Fibroblast of skin of scalp (primary cell): ENCODE data around the gene TMTC2.

Source experiments
- DNase-seq: peaks from one replicate; pipeline ENCODE4 v3.0.0-alpha.2; 2013

Gene TMTC2

DNA sequence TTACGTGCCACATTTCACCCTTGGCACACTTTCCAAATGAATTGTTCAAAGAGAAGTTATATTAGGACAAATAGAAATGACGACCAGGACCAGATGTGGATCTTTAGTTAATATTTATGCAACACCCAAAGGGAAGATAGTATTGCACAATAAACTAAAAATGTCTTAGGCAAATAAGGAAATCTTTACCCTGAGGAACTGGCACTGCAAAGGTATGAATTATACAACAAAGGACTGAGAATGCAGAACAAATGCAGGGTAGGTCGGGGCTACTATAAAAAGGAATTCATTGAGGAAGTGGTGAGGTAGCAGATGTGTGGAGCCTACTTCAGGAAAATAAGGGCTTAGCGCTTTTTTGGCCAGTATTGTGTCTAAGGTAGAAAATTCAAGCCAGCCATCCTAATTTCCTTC is 3.9 kb upstream of the TMTC2 start:
- no peak for DNase-seq

DNA sequence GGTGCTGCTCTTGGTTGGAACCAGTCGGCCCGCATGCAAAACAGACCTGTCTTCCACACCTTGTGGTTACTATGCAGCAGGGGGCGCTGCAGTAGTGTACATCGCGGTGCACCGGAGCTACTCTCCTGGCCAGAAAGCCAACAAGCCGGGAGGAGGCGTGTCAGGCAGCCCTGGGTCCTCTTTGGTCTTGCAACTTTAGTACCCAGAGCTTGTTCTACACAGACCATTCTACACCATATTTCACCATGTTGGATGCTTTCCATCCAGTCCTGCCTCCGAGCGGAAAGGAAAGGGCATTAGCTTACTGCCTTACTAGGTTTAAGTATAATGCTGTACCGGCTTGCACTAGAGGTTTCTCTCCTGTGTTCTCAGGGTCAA is 927 bp upstream of the TMTC2 start:
- peak; percentile 93 for DNase-seq

DNA sequence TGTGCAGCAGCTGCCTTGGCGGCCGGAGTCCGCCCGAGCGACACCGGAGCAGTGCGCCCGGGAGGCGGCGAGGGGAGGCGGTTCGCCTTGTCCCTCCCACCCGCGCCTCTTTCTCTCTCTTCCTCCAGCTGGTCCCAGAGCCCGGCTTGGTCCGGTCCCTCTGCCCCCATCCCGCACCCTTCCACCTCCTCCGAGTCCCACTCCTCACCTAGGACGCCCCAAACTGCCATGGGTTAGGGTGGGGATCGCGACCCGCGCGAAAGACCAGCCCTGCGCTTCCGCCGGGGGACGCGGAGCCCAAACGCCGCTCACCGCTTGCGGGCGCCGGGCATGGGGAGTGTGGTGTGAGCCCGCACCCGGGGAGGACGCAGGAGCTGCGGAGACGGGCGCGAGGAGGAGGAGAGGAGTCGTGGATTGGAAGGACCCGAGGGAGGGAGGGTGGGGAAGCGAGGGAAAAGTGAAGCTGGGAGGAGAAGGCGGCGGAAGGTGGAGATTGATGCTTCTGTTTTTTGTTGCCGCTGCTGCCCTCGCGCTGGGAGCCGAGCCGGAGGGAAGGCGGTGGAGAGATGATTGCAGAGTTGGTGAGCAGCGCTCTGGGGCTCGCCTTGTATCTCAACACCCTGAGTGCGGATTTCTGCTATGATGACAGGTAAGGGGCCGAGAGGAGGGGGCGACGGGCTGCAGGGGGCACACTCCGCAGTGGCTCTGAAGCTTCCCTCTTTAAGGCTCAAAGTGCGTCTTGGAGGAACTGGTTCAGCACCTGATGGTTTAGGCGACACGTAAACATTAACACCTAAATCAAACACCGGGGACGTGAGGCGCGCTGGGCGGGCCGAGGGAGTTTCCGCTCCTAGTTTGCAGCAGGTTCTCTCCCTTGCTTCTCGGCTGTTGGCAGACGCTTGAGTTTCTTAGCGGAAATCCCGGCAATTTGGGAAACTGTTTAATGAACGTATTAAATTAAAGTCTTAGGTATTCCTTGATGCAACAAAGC is 610 bp downstream of the TMTC2 start:
- DNase-seq: peak; percentile 21

DNA sequence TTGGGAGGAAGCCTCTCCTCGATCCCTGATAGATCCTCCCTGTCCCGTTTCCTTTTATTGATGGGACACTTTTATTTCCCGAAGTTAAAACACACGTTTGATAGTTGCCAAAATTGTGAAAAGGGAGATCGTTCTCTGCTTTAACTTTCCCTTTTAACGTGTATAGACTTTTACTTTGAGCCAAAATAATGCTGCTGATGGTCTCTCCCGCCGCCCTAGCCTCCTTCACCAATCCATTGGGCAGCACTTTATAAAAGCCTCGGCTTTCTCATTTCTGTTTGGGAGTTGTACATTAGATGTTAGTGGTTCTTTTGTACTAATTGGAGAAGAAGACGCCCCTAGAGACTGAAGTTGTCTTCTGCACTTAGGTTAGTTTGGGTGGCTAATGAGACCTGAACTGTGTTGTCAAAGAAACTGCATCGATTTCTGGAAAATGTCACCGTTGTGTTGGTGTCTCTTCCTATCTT is 1.4 kb downstream of the TMTC2 start:
- peak; percentile 15 for DNase-seq

DNA sequence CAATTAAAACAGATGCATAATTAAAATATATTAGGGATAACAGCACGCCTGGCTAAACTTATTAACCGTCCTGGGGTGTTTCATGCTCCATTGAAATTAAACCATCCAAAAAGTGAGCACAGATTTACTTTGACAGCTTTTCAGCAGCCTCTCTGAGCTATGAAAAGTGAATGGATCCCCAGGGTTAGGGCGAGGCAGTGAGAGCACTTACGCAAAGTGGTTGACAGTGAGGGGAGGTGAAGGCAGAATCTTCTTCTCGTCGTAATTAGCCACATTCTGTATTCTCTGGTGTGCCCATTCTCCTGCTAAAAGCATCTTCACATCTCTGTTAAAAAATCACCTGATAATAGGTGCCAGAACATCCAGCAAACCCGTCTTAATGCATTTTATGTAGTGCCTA is 1.9 kb downstream of the TMTC2 start:
- DNase-seq: no peak

DNA sequence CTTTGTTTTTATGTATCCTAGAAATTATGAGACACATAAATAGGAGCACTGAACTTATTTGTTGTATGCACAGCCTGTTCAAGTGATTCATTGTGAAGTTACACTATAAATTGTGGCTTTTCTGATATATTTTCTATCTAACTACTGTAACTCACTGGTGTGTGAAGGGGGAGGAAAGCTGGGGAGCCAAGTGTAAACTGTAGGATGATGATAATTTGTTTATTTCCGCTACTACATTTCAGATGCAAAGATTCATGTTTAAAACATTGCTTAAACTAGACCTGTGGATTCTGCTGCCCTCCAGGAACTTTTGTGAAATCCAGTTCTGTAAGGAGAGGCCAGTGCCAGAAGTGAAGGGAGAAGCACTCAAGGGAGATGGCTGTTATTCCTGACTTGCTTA is 3.3 kb downstream of the TMTC2 start:
- DNase-seq: no peak

DNA sequence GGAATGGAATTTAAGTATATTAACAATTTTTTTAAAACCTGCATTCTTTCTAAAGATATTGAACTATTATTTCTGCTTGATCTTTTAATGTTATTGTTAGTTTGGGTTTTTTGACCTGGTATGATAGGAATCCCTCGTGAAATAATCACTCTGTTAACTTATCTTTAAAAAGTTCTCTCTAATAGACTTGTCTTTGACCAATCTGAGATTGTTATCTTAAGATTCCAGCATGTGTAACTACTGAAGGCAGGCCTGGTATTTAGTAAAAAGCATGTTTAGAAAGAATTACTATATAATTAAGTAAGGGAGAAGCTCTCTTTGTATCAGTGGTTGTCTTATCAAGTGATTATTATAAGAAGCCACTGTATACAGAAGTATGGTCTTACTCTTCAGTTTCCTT is 4.8 kb downstream of the TMTC2 start:
- no peak for DNase-seq

DNA sequence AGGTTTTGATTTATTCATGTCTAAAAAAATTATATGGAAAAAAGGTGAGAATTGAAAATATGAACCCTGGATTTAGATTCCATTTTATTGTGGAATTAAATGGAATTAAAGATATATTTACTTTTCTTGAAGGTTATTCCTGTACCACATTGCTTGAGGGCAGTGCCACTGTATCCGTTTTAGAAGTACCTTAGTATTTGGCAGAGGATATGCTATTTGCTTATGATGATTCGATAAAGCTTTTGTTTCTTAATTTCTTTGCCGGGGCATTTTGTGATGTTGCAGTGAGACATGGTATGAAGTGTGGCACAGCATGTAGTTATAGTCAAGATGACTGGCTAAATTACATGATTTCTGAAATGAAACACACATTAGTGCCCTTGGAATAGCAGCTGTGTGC is 7.6 kb downstream of the TMTC2 start:
- no peak for DNase-seq

DNA sequence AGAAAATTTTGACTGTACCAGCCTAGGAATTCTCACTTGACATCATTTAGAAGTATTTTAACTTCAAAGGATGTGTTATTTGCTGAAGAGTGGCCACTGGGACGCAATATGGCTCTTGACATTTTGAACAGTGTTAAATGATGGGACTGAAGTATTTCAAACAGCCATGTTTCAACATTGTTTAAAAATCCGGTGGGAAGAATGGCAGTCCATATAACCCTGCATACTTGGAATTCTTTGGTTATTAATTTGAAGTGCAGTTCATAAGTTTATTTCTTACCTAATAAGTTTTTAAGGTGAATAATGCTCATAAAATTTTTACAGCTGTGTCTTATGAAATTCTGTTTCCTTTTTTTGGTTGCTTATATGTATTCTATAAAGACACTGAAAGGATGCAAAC is 8.3 kb downstream of the TMTC2 start:
- DNase-seq: peak; percentile 49

DNA sequence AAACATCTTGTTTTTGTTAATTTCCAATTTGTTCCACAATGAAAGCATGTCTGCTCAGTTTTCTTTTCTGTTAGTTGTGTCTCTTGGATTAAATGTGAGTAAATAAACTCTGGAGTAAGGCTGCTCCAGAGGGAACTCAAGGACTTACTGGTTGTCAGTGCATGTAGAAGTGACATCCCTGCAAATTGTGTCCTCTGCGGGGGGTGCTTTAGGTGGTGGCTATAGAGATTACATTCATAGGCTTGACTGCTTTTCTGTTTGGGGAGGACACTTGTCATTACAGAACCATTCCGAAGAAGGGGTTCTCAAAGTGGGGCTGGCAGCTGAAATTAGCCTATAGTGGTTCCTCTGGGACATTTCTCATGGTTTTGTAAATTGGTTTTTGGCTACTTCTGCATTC is 8.8 kb downstream of the TMTC2 start:
- DNase-seq: no peak

DNA sequence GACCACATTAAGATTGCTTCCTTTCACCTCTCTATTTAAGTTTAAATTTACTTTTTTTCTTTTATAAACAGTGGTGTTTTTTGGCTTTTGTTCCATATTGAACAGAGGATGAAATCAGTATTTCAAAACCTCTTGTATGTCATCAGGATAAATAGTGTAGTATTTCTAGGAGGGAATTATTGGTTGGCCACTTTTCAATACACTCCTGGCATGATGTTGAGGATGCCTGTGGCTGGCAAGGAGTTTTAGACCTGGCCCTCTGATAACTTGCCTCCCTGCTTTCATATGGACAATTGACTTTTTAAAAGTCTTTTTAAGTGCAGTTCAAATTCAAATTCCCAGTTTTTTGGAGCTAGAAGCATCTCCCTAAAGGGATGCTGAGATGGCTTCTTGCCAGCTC is 9.8 kb downstream of the TMTC2 start:
- no peak for DNase-seq

DNA sequence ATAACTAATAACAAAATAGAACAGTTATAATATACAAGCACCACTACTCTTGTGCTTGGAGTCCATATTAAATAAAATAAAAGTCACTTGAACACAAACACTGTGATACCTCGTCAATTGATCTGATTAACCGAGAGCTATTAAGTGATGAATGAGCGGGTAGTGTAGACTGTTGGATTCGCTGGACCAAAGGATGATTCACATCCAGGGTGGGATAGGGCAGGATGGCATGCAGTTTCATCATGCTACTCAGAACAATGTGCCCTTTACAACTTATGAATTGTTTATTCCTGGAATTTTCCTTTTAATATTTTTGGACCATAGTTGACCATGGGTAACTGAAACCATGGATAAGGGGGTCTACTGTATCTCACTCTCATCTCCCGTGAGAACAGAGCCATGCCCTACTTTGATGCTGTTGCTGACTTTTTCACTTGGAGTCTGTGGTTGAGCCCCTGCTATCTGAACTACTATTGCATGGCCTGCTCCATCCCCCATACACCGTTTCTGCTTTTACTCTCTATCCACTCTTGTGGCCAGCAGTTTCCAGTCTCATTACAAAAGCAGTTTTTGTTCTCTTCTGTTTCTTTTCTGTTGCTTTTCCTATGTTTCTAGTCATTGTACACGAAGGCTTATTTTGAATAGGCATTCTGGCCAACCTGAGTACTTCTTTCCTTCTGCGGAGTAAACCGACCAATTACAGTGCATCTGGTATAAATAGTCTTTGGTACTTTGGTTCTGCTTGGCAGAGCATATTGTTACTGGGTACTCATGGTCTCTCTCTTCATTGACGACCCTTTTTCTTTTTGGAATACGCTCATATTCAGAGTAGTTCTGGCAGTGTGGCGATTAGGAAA is 12.2 kb downstream of the TMTC2 start:
- peak; percentile 17 for DNase-seq

DNA sequence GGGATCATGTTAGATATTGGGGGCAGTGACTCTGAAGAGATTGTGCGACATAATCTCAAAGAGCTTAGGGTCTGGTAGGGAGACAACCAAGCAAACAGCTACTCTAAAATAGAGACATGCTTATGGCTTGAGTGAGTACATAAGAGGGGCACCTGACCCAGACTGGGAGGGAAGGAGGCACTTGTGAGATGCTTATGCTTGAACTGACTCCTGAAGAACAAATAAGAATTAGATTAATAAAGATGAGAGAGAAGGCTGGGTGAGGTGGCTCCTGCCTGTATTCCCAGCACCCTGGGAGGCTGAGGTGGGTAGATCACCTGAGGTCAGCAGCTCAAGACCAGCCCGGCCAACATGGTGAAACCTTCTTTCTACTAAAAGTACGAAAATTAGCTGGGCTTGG is 19.1 kb downstream of the TMTC2 start:
- DNase-seq: no peak

DNA sequence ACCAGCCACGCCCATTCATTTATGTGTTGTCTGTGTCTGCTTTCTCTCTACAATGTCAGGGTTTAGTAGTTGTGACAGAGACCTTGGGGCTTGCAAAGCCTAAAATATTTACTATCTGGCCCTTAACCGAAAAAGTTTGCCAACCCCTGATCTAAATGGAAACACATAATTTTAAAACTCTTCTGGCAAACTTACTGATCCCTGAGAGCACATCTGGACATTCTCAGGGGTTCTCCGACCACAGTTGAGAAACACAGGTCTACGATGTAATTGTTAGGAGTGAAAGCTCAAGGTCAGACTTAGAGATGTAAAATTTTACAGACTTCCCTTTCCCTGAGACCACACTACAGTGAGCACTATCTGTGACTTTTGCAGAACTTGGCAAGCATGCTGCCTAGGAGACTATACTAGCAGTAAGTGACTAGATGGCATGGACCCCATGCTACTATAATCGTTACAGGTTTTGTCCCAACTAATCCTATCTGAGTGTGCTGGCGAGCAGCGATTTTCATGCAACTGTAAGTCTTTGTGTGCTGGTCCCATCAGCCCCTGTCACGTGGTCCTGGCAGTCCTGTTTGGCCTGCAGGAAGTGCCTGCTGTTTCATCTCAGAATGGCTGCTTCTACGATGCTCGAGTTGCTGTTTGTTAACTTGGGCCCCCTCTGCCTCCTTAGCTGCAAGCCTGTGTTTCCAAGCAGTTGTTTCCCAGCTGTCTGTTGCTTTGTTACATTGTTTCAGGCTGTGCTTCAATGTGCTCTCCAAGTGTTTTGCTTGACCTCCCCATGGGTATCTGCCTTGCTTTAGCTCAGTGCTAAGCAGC is 21.6 kb downstream of the TMTC2 start:
- peak; percentile 4 for DNase-seq

DNA sequence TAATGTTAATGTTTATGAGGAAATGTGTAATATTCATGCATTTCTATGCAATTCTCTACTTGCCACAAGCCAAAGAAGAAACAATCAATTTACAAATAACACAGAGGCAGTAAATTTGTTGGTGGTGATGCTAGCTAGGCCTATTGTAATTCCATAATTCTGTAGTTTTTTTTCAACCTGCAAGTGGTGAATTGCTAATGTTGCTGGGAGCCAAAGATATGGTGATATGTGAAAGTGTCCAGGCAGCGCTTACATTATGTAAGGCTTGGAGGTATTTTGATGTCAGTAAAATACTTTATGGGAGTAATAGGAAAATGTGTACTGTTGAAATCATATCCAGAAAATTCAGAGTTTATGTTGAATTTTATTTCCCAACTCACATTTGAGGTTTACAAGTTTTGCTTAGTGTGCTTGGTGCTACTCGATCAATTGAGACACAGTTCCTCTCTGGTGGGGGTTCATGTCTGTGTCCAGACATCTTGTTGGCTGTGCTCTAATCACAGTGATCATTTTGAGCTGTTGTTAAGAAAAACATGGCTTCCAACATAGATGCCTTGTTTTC is 23.2 kb downstream of the TMTC2 start:
- DNase-seq: no peak

DNA sequence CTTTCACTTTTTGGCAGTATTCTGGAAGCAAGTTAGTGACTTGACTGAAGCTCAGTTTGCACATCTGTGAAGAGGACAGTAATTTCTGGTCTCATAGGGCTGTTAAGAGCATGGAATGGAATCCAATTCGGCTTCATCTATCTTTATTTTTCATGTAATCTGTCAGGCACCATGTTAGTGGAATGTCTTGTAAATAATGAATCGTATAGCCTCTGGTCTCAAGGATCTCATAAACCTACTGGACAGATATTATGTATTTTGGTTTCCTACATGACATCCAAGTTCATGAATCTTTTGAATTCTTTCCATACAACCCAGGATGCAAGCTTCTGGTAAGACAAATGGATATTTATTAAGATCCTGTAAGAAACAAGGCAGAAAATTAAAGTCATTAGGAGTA is 24.0 kb downstream of the TMTC2 start:
- DNase-seq: no peak

DNA sequence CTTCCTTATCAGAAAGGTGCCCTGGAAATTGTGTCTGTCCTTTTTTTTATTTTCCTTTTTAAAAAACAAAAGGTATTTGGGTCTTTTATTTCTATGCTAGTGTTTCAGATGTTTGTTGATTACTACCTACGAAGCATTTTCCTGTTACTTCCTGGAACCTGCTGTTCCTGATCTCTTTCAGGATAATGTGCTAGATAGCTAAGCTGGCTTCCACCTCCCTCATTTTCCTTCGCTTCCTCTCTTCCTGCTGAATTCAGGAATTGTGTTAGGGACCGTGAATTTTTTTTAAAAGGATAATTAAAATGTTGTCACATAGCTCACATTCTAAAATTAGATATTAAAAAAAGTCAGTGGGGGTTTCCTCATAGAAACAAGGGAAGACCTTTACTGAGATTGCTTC is 27.7 kb downstream of the TMTC2 start:
- no peak for DNase-seq

DNA sequence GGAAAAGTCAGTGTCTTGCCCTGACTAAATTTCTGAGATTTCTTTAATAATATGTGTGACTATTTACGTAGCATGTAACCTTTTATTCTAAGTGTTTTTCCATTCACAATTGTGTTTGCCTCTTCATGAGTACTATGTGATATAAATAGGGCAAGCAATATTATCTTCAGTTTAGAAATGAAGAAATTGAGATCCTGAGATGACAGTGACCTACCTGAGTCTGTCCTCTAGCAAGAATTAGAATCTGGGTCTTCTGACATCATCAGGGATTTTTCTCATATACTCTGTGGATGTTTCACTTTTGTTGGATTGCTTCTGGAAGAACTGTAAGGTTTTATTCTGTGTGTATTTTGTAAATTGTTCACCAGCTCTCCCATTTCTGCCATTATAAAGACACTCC is 35.0 kb downstream of the TMTC2 start:
- no peak for DNase-seq

DNA sequence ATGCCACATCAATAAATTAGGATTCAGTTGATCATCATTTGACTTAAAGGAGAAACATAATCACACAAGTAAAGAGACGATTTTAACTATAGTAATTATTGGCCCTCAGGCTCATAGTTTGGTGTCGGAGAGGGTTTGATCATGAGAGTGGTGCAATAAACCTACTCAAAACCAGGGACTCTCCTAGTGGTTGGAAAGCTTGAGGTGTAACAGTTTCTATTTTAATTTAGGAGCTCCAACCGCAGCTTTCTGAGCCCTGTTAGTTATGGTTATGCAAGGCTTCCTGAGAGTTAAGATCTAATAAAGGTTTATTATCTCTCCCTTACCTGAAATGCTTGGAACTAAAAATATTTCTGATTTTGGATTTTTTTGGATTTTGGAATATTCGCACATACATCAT is 36.4 kb downstream of the TMTC2 start:
- DNase-seq: no peak

DNA sequence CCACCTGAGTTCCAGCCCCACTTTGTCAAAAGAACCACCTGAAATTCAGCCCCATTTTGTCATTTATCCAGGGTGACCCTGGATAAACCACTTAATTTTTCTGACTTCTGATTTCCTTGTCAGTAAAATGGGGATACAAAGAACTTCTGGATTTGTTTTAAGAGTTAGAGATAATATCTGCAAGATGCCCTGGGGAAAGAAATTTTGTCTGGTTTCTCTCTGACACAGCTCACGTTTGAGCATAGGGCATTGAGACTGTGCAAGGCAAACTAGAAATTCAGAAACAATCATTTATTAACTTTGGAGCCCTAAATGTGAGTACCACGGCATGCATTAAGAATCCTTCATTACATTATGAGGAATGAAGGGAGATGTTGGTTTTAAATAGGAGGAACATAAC is 37.2 kb downstream of the TMTC2 start:
- DNase-seq: no peak

DNA sequence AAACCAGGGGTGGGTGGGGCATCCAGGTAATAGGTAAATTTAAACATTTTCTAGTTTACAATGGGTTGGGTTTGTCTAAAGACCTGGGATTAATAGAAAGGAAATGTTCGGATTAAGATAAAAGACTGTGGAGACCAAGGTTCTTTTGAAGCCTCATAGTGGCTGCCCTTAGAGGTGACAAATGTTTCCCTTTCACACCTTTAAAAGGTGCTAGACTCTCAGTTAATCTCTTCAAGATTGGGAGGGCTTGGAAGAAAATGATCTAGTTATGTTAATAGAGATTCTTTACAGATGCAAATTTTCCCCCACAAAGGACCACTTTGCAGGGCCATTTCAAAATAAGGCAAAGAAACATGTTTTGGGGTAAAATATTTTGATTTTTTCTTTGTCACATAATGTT is 39.0 kb downstream of the TMTC2 start:
- DNase-seq: no peak

DNA sequence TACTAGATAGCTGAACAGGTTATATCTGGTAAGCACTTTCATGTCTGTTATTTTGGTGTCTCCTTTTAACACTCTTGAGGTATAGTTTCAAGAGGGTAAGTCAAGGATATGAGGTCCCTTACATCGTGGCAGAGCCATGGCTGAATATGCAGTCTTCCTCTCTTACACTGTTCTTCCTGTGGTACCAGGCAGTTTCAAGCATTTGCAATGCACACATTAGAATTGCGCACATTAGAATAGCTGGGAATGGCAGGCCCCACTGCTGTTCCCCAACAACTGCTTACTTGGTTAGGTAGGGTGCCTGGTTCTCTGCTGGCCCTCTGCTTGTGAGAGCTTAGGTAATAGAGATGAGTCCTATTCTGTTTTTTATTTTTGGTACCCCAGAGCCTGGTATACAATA is 41.2 kb downstream of the TMTC2 start:
- no peak for DNase-seq
